Fibroblast of skin of scalp (primary cell): ENCODE data around the gene PRICKLE2.

ENCODE experiments used
- DNase-seq: peaks from one replicate; pipeline ENCODE4 v3.0.0-alpha.2; 2013

Gene PRICKLE2

GRCh38 chr3:64067506-64068346 lies 157.5 kb downstream of the PRICKLE2 start:
- no peak for DNase-seq

GRCh38 chr3:64064804-64065203 lies 160.5 kb downstream of the PRICKLE2 start:
- DNase-seq: no peak

- DNase-seq: no peak
Measured at GRCh38 chr3:64063983-64064438, 161.3 kb downstream of the PRICKLE2 start.

- DNase-seq: peak; percentile 33
Measured at GRCh38 chr3:64063207-64063982, 161.9 kb downstream of the PRICKLE2 start.

- no peak for DNase-seq
Measured at GRCh38 chr3:64061628-64062027, 163.6 kb downstream of the PRICKLE2 start.

- peak; percentile 63 for DNase-seq
Measured at GRCh38 chr3:64059484-64060175, 165.6 kb downstream of the PRICKLE2 start.

- no peak for DNase-seq
Measured at GRCh38 chr3:64058566-64058965, 166.7 kb downstream of the PRICKLE2 start.

- no peak for DNase-seq
Measured at GRCh38 chr3:64057231-64057630, 168.0 kb downstream of the PRICKLE2 start.

GRCh38 chr3:64056606-64057180 lies 168.6 kb downstream of the PRICKLE2 start:
- DNase-seq: no peak

- no peak for DNase-seq
Measured at GRCh38 chr3:64055076-64055475, 170.2 kb downstream of the PRICKLE2 start.

GRCh38 chr3:64054488-64054887 lies 170.8 kb downstream of the PRICKLE2 start:
- DNase-seq: no peak

- DNase-seq: no peak
Measured at GRCh38 chr3:64053581-64053980, 171.7 kb downstream of the PRICKLE2 start.

GRCh38 chr3:64053117-64053516 lies 172.1 kb downstream of the PRICKLE2 start:
- DNase-seq: no peak

GRCh38 chr3:64049832-64050231 lies 175.4 kb downstream of the PRICKLE2 start:
- no peak for DNase-seq

GRCh38 chr3:64049136-64049535 lies 176.1 kb downstream of the PRICKLE2 start:
- DNase-seq: no peak

GRCh38 chr3:64048631-64049061 lies 176.6 kb downstream of the PRICKLE2 start:
- no peak for DNase-seq

- DNase-seq: no peak
Measured at GRCh38 chr3:64047787-64048186, 177.5 kb downstream of the PRICKLE2 start.

- DNase-seq: no peak
Measured at GRCh38 chr3:64046996-64047594, 178.2 kb downstream of the PRICKLE2 start.

GRCh38 chr3:64046592-64046991 lies 178.7 kb downstream of the PRICKLE2 start:
- no peak for DNase-seq

GRCh38 chr3:64042952-64043351 lies 182.3 kb downstream of the PRICKLE2 start:
- DNase-seq: no peak
